Fibroblast of the conjunctiva (primary cell): ENCODE data around the gene RETREG3.
"Not testable (repeated sequence)": the region's sequence is repeated elsewhere in the genome, so short reads cannot be mapped to it uniquely, and the experiment has no call there.

ENCODE experiments used
- DNase-seq: peaks from one replicate; pipeline ENCODE4 v3.0.0-alpha.2; 2010; ENCODE audit warnings: low read depth

The RETREG3 gene, protein sequence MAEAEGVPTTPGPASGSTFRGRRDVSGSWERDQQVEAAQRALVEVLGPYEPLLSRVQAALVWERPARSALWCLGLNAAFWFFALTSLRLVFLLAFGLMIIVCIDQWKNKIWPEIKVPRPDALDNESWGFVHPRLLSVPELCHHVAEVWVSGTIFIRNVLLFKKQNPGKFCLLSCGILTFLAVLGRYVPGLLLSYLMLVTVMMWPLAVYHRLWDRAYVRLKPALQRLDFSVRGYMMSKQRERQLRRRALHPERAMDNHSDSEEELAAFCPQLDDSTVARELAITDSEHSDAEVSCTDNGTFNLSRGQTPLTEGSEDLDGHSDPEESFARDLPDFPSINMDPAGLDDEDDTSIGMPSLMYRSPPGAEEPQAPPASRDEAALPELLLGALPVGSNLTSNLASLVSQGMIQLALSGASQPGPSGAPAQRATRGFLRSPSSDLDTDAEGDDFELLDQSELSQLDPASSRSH

DNA sequence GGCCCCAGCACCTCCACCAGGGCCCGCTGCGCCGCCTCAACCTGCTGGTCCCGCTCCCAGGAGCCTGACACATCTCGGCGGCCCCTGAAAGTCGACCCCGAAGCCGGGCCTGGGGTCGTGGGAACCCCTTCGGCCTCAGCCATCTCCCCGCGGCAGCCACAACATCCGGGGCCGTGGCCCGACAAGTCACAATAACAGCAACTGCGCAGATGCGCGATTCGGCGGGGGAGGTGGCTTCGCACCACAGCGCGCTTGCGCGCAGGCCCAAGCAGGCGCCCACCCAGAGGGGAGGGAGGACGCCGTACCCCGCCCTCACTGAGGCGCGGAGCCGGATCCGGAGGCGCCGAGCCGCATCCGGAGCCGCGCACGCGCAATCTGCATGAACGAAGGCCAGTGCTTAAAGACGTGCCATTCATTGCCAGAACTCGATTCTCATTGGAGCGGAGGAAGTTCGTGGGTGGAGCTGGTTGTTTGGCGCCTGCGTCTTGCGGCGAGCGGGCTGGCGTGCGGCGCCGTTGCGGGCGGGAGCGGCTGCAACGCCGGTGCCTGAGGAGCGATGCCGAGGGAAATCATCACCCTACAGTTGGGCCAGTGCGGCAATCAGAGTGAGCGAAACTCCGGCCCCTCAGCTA lies at the start of gene RETREG3, which contains the start of gene TUBG1:
RETREG3 (minus strand) TSS at position 193 of the 632 bp plus-strand sequence; CDS start at position 143, 50 bp downstream.
TUBG1 (plus strand) TSS at position 502 of the 632 bp plus-strand sequence; CDS start at position 557, 55 bp downstream.
- DNase-seq, result peak; percentile 99

DNA sequence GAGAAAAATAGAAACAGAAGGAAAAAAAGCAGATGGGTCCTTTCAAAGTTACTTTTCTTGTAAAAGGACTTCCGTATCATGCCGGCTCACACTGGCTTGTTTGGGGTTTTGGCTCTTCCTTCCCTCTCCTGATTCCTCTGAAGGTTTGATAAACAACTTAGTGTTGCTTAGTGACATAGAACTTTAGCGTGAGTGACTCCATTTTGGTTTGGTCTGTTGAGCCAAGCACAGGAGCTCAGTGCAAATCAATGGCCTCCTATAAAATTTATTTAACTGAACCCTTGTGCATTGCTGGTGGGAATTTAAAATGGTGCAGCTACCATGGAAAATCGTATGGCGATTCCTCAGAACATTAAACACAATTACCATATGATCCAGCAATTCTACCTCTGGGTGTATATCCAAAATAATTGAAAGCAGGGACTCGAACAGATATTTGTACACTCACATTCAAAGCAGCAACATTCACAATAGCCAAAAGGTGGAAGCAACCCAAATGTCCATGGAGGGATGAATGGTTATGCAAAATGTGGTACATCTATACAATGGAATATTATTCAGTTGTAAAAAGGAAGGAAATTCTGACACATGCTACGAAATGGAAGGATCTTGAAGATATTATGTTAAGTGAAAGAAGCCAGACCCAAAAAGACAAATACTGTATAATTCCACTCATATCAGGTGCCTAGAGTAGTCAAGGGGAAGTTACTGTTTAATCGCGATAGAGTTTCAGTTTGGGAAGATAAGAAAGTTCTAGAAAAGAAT lies 48.8 kb upstream of the RETREG3 start:
- no peak for DNase-seq

DNA sequence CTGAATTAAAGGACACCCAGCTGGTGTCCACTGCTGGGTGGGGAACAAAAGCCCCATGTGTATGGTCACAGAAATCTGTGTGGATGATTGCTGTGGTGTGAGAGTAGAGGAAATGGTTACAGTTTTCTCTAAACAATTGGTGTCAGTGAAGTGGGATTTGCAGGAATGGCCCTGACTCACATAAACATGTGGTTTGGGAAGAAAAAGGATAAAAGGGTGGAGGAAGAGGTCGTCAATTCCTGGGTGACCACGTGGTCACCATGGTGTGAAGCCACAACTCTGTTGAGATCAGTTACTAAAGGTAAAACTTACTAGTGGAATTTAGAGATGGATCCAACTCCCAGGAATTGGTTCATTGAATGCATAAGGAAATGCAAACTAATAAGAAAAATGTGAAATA lies 46.4 kb upstream of the RETREG3 start:
- no peak for DNase-seq

DNA sequence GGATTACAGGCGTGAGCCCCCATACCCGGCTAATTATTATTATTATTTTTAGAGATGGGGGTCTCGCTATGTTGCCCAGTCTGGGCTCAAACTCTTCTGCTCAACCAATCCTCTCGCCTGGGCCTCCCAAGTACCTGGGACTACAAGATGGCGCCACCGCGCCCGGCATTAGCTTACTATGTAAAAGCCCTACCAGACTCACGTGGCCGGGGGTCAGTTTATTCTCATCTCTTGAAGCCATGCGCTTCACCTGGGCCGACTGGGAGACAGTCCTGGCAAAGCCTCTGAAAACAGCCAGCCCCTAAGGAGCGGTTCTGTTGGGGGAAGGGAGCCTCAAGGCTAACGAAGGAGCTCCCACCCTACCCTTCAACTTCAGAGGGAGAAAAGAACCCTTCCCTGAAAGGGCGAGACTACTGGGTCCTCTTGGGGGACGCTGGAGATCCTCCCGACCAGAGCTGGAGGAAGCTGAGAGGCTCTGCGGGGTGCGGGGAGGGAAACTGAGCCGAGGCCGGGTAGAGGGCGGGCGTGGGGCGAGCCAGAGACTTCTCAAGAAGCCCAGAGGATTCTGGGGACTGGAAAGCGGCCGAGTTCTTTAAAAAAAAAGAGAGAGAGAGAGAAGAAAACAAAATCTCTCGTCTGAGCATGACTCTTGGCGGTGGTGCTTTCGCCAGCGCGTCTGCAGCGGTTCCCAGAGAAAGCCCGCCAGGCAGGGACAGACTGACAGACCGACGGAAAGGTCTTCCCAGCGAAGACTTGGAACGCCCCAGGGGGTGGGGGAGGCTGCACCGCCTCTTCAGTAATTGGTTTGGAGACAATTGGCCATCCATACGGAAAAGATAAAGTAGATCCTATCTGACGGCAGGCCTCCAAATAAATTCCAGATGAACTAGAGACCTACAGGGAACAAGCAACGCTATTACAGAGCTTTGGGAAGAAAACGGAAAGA lies 44.3 kb upstream of the RETREG3 start:
- DNase-seq, result peak; percentile 76

DNA sequence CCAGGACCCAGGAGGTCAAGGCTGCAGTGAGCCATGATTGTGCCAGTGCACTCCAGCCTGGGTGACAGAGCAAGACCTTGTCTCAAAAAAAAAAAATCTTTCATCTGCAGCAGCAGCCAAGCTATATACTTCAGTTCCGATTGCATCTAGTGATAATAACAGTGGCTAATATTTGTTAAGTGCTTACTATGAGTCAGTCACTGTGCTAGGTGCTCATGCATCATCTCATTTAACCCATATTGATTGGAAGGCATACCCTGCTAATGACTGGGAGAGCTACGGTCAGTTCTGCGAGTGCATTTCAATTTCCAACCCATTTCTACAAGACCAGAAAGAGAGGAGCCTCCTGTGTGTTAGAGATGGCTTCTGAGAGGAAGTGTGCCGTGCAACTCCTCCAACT lies 42.2 kb upstream of the RETREG3 start:
- DNase-seq, result no peak

DNA sequence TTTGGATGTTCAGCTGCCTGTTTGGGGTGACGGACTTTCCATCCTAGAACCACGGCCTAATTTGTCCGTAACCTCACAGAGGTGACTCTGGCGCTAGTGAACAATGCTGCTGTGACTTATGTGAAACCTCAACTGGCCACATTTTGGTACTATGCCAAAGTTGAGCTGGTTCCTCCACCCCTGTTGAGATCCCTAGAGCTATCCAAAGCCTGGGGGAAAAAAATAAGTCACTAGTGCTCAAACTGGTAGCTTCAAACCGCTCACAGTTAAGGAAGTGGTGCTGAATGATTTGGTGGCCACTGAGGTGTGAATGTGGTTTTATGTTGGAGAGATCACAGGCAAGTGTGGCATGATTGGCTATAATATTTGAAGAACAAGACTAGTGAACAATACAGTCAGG lies 38.6 kb upstream of the RETREG3 start:
- no peak for DNase-seq

DNA sequence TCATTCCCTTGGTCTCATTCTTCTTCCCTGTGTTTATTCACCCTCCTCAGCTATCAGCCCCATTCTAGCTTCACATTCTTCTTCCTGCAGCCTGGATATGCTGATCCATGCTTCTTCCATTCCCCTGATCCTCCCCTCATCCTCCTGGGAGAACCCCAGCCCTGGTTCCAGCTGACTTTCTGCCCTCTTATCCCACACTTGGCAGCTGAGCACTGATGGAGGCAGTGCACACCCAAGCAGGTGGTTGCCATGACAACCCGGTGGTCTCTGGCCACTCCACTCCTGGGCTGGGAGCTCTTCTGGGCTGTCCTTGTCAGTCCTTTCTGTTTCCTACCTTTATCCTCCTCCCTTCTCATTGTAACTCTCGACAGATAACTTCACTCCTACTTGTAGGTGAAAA lies 33.2 kb upstream of the RETREG3 start:
- DNase-seq, result no peak

DNA sequence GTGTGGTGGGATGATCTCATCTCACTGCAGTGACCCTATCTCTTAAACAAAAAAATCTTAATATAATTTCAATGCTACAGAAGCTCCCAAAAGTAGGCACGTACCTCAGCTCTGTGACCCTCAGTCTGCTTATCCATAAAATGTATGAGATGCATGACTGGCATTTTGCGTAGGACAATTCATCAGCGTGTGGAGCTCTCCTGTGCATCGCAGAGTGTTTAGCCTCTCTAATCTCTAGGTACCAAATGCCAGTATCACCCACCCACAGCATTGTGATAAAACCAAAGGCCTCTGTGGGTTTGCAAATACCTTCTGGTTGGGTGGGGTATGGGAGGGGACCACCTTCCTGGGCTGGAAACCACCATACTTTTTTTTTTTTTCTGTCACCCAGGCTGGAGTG lies 30.9 kb upstream of the RETREG3 start:
- no peak for DNase-seq

DNA sequence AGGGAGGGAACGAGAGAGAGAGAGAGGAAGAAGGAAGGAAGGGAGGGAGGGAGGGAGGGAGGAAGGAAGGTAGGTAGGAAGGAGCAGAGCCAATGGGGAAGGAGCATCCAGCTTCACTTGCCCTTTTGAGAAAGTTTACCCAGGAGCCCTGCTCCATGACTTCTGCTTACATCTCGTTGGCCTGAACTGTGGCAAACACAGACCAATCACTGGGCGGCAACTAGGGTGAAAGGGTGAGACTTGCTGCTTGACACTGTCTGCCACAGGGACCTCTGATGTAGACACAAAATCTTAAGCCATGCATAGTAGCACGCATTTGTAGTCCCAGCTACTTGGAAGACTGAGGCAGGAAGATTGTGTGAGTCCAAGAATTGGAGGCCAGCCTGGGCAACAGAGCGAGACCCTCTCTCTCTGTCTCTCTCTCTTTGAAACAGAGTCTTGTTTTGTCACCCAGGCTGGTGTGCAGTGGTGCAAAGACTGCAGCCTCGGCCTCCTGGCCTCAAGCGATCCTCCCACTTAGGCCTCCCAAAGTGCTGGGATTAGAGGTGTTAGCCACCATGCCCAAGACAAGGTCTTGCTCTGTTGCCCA lies 30.4 kb upstream of the RETREG3 start:
- no peak for DNase-seq

DNA sequence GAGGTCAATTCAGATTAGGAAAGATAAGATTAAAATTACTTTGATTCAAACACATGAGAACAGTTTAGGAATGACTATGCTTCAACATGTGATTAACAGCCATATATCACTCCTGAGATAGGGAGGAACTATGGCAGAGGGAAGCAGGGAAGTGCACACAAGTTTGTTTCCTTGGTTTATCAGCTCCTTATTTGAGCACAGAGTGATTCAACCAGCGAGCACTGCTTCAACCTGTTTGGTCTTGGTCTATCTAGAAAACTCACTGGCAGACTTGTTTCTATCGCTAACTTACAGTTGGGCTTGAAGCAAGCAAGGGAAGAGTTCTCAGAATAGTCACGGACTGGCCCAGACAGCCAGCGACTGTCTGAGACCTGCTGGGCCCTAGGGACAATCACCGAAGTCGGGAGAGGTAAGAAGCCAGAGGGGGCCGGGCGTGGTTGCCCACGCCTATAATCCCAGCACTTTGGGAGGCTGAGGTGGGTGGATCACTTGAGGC lies 23.8 kb upstream of the RETREG3 start:
- DNase-seq, result no peak

DNA sequence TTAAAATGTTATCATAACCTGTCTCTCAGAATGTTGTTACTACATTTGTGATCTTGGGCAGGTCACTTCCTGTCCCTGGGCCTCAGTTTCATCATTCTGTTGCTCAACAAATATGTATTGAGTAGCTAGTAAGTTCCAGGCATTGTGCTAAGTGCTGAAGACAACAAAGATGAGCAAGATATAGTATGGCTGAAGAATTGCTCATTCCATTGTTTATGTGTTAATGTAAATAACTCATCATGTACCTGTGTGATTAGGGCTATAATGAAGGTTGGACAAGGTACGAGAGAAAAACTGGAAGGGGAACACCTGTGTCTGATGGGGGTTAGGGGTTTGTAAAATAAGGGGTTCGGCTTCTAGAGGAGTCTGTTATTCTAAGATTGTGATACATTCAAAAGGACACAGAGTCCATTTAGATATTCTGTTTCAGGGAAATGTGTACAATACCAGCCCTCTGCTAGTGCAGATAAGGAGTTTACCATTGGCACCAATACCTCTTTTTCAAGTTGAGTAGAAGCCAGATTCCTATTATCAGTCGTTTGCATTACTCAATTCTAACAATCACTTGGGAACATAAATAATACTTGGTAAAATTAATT lies 20.3 kb upstream of the RETREG3 start:
- DNase-seq, result no peak

DNA sequence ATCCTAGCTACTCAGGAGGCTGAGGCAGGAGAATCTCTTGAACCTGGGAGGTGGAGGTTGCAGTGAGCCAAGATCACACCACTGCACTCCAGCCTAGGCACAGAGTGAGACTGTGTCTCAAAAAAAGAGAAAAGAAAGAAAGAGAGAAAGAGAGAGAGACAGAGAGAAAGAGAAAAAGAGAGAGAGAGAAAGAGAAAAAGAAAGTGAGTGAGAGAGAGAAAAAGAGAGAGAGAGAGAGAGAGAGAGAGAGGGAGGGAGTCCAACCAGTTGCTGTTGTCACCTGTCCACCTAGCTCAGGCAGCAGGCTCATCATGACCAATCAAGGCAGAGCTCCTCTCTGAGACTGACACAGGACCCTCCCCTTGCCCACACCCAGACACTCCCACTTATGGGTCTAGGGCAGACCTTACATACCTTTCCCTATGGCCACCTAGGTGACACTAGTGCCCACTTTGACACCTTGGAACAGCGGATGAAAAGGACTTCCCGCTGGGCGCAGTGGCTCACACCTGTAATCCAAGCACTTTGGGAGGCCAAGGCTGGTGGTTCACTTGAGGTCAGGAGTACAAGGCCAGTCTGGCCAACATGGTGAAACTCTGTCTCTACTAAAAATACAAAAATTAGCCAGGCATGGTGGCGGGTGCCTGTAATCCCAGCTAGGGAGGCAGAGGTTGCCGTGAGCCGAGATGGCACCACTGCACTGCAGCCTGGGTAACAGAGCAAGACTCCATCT lies 18.0 kb upstream of the RETREG3 start:
- not testable (repeated sequence) for DNase-seq

DNA sequence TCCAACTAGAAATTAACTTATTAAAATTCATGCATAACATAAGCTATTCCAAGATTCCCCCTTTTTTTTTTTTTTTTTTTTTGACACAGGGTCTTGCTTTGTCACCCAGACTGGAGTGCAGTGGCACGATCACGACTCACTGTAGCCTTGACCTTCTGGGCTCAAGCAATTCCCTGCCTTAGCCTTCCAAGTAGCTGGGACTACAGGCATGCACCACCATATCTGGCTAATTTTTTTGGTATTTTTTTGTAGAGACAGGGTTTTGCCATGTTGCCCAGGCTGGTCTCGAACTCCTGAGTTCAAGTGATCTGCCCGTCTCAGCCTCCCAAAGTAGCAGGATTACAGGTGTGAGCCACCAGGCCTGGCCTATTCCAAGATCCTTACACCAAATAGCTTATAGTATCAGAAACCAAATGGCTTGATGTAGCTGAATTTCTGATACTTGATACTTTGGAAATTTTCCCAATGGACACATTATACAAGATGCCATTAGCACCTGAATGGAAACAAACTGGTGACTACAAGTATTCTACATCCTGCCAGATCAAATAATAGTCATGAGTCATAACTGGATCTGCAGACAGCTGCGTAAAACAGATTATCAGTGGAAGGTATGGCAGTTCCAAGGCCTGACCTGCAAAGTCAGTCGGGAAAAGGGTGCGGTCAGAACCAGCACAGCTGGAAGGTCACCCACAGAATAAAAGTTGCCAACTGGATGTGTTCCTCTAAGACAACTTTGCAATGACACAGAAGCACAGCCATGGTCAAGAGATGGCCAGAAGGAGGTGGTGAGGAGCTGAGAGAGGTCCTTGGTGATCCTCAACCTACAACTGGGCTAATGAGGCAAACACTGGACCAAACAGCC lies 14.8 kb upstream of the RETREG3 start:
- no peak for DNase-seq

DNA sequence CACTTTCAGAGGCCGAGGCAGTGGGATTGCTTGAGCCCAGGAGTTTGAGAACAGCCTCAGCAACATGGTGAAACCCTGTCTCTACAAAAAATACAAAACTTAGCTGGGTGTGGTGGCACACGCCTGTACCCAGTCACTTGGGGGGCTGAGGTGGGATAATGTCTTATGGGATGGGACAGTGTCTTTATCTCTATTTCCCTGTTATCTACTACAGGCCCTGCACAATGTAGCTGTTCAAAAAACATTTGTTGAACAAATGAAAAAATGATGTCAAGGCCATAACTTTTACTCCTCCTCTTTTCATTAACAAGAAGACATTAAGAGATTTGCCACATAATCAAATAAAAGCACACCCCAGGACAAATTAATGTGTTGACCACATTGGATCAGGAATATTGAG lies 14.1 kb upstream of the RETREG3 start:
- DNase-seq, result no peak

DNA sequence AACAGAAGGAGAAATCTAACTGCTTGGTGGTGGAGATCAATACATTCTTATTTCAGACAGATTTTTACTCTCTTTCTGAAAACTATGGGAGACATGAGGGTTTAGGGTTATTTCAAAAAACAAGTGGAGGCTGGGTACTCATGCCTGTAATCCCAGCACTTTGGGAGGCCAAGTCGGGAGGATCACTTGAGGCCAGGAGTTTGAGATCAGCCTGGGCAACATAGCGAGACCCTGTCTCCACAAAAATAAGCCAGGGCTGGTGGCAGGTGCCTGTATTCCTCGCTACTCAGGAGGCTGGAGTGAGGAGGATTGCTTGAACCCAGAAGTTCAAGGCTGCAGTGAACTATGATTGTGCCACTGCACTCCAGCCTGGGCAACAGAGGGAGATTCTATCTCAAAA lies 12.8 kb upstream of the RETREG3 start:
- not testable (repeated sequence) for DNase-seq

DNA sequence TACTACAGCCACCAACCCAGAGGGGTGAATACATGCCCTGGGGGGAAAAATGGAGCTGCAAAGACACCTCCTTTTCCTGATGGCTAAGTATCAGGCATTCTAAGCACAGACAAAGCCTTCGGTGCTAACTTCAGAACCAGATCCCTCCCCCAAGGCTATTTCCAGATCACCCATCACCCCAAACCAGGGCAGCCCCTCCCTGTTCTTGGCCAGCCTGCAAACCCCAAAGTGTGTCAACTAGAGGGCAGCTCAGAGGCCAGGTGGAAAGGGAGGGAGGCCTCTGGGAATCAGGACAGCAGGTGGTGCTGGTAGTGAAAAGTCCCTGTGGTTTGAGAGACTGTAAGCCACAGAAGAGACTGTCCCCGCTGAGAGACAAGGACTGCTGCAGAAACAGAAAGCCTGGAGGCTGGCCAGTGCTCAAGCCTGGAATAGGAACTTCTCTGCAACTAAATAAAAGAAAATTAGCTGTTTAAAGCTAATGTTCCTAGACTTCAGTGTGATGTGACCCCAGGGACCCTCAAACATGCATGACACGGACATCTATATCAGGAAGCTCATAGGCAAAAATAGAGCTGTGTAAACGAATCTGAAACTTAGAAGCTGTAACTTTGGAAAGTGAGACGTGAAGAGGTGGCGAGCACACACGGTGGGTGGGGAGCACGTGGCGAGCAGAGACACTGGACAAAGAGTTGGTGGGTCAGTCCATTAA lies 9.4 kb upstream of the RETREG3 start:
- DNase-seq, result no peak

DNA sequence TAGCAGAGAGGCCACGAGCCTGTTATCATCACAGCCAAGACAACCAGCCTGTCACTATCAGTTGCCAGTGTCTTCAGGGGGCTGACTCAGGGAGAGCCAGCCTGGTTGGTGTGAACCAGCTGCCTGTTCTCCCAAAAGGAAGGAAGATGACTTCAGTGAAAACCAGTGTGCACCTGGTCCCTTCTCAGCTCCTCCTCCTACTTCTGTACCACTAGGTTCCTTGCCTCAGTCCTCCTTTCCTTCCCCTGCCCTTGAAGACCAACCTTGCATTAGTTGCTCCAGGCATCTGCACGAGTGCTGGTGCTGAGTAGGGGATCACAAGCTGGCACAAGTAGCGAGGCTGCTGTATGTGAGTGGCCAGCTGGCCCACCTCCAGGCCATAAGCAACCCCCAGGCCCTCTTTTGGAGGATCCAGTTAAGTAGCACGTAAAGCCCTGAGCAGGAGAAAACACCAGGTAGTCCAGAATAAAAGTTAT lies 8.8 kb upstream of the RETREG3 start:
- no peak for DNase-seq

DNA sequence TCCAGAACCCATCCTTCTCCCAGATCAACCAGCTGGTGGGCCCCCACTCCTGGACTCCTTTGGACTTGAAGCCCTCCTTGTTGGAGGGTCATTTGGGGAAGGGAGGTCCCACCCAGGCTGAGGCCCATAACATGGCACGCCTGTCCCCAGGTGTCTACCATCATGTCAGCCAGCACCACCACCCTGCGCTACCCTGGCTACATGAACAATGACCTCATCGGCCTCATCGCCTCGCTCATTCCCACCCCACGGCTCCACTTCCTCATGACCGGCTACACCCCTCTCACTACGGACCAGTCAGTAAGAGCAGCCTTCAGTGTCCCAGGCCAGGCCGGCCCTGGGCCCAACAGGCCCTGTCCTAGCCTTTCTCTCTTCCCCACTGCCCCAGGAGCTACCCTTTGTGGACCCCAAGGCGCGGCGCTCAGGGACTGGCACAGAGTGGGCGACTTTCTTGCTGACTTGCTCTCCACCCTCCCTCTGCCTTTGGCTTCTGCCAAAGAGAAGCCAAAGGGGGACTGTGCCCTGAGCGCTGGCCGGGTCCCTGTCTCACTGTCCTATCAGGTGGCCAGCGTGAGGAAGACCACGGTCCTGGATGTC lies 4.6 kb upstream of the RETREG3 start:
- no peak for DNase-seq
